HFFc6 (cell line): ENCODE data around the gene SH3GL2. TPM values are rescaled to one million over a fixed set of nuclear protein-coding genes. Genes with fewer than 3 reads are reported as not detected.

Experiments
- DNase-seq: peaks from one replicate; pipeline ENCODE4 v3.0.0-alpha.2; 2018
- H3K27ac Mint-ChIP-seq: 2 replicates; pipeline ENCODE4 v1.8.0; 2020; ENCODE audit warnings: mild to moderate bottlenecking, mixed read lengths
- H3K27me3 Mint-ChIP-seq: 2 replicates; pipeline ENCODE4 v1.8.0; 2021; ENCODE audit warnings: mild to moderate bottlenecking, moderate library complexity, mixed read lengths; ENCODE audit not compliant: insufficient read depth
- H3K36me3 Mint-ChIP-seq: 2 replicates; pipeline ENCODE4 v1.8.0; 2021; ENCODE audit warnings: low read depth, mixed read lengths
- H3K4me1 Mint-ChIP-seq: 2 replicates; pipeline ENCODE4 v1.8.0; 2020; ENCODE audit warnings: low read depth, mixed read lengths
- H3K4me3 Mint-ChIP-seq: 2 replicates; pipeline ENCODE4 v1.8.0; 2020; ENCODE audit warnings: mild to moderate bottlenecking, moderate library complexity, mixed read lengths
- H3K9me3 Mint-ChIP-seq: 2 replicates; pipeline ENCODE4 v1.8.0; 2020; ENCODE audit warnings: mild to moderate bottlenecking, mixed read lengths
- CTCF ChIP-seq: fragments of 200-600 bp; sonication (generic); IDR thresholded peaks from 2 replicates; pipeline ENCODE4 v1.5.0; 2021; ENCODE audit warnings: antibody characterized with exemption, mild to moderate bottlenecking
- total RNA-seq, 6 experiments: library from RNA; stranded (reverse); fragmentation: NEBNext Ultra II Directional; extraction: Animal tissue kit (Norgen Biotek cat#: 25700); gene quantifications; 2 replicates in 1 of 6; 3 replicates in 5 of 6; pipeline ENCODE4 v1.2.3, GENCODE V29; 2021

SH3GL2 gene
- total RNA-seq, 6 experiments from 2014 or later = not detected

GRCh38 chr9:17648516-17648915 lies 69.7 kb downstream of the SH3GL2 start:
- Mint-ChIP-seq H3K4me1 (peaks cover 10% of the 10 kb centered on the region), H3K27ac (no peak overlapping the region), H3K4me3 (no peak overlapping the region), H3K27me3 (peaks cover 3% of the 10 kb centered on the region; the same call in 1 of the 2 replicates), H3K36me3 (peaks cover 5% of the 10 kb centered on the region; the same call in 1 of the 2 replicates), H3K9me3 (peaks cover 8% of the 10 kb centered on the region; the same call in 1 of the 2 replicates)
- TF ChIP-seq CTCF = no peak
- no peak for DNase-seq

- Mint-ChIP-seq H3K9me3 (no peaks in the 10 kb centered on the region), H3K4me1 (peaks cover 10% of the 10 kb centered on the region), H3K27ac (no peak overlapping the region), H3K4me3 (no peak overlapping the region), H3K27me3 (peaks cover 2% of the 10 kb centered on the region; the same call in 1 of the 2 replicates), H3K36me3 (no peaks in the 10 kb centered on the region)
- no peak for DNase-seq
- TF ChIP-seq CTCF = no peak
These were observed 72.9 kb downstream of the SH3GL2 start for GRCh38 chr9:17651725-17652124.

- Mint-ChIP-seq H3K4me3 (no peak overlapping the region), H3K36me3 (no peaks in the 10 kb centered on the region), H3K27me3 (peaks cover 2% of the 10 kb centered on the region; the same call in 1 of the 2 replicates), H3K9me3 (no peaks in the 10 kb centered on the region), H3K4me1 (peaks cover 10% of the 10 kb centered on the region), H3K27ac (no peak overlapping the region)
- TF ChIP-seq CTCF = no peak
- DNase-seq = no peak
These were observed 75.1 kb downstream of the SH3GL2 start for GRCh38 chr9:17653947-17654465.

GRCh38 chr9:17656889-17657288 lies 78.0 kb downstream of the SH3GL2 start:
- DNase-seq = no peak
- Mint-ChIP-seq H3K27ac (no peak overlapping the region), H3K4me1 (no peaks in the 10 kb centered on the region), H3K9me3 (no peaks in the 10 kb centered on the region), H3K27me3 (peaks cover 2% of the 10 kb centered on the region; the same call in 1 of the 2 replicates), H3K36me3 (no peaks in the 10 kb centered on the region), H3K4me3 (no peak overlapping the region)
- no peak for TF ChIP-seq CTCF

- peaks cover 3% of the 10 kb centered on the region; the same call in 1 of the 2 replicates for H3K27me3 Mint-ChIP-seq
- no peaks in the 10 kb centered on the region for H3K36me3 Mint-ChIP-seq
- no peak overlapping the region for H3K27ac Mint-ChIP-seq
- no peak for DNase-seq
- no peak overlapping the region for H3K4me3 Mint-ChIP-seq
- no peak for TF ChIP-seq CTCF
- H3K4me1 Mint-ChIP-seq = no peaks in the 10 kb centered on the region
- H3K9me3 Mint-ChIP-seq = no peaks in the 10 kb centered on the region
These were observed 79.4 kb downstream of the SH3GL2 start for GRCh38 chr9:17658237-17658636.
